GM19240 (cell line): ENCODE results near the gene POFUT2.

Experiments
- DNase-seq: peaks from one replicate; pipeline ENCODE4 v3.0.0; 2011; ENCODE audit warnings: low spot score; ENCODE audit not compliant: insufficient read length

POFUT2 gene

GRCh38 chr21:45225041-45225740 lies 62.5 kb downstream of the POFUT2 start:
- no peak for DNase-seq

- DNase-seq: no peak
Observed at GRCh38 chr21:45224189-45224938, 63.3 kb downstream of the POFUT2 start.

- no peak for DNase-seq
Observed at GRCh38 chr21:45223236-45224185, 64.2 kb downstream of the POFUT2 start.

GRCh38 chr21:45222001-45222400 lies 65.7 kb downstream of the POFUT2 start:
- DNase-seq: no peak

- DNase-seq: no peak
Observed at GRCh38 chr21:45220714-45221490, 66.8 kb downstream of the POFUT2 start.

- DNase-seq: no peak
Observed at GRCh38 chr21:45220071-45220481, 67.6 kb downstream of the POFUT2 start.

GRCh38 chr21:45219517-45219916 lies 68.2 kb downstream of the POFUT2 start:
- DNase-seq: no peak

- no peak for DNase-seq
Observed at GRCh38 chr21:45217010-45217409, 70.7 kb downstream of the POFUT2 start.

GRCh38 chr21:45215213-45215612 lies 72.5 kb downstream of the POFUT2 start:
- no peak for DNase-seq
